HepG2 (cell line): ENCODE data around the gene SEC14L1. TPM values are rescaled to one million over a fixed set of nuclear protein-coding genes. Genes with fewer than 3 reads are reported as not detected.
A peak's percentile ranks its signal among the peaks of the same experiment; 100 is the strongest.

ENCODE experiments used
- ATF7 ChIP-seq, 2 experiments: fragments of 450-650 bp in 1 of 2; sonication (generic) in 1 of 2; formaldehyde crosslinking in 1 of 2; IDR thresholded peaks; 2 replicates each; pipeline versions ENCODE4 v1.4.0 to v1.6.1; 2016 to 2020; ENCODE audit warnings: antibody characterized with exemption in 1 of 2, mild to moderate bottlenecking in 1 of 2, missing genetic modification reagents in 1 of 2
- EZH2 ChIP-seq: conservative IDR thresholded peaks from 2 replicates; pipeline ENCODE4 v1.6.1; 2012; ENCODE audit warnings: mild to moderate bottlenecking, low read depth, low read length, moderate library complexity
- FLYWCH1 ChIP-seq: sonication (generic); formaldehyde crosslinking; IDR thresholded peaks from 2 replicates; pipeline ENCODE4 v1.8.1; 2023; ENCODE audit warnings: mild to moderate bottlenecking, missing genetic modification reagents
- HNRNPL ChIP-seq: fragments of 200-400 bp; formaldehyde crosslinking; IDR thresholded peaks from 2 replicates; pipeline ENCODE4 v1.6.1; 2017; ENCODE audit warnings: mild to moderate bottlenecking, low read depth, low read length
- HOXA5 ChIP-seq: sonication (generic); formaldehyde crosslinking; IDR thresholded peaks from 2 replicates; pipeline ENCODE4 v1.4.0; 2020; ENCODE audit warnings: missing genetic modification reagents
- KAT7 ChIP-seq: IDR thresholded peaks from 2 replicates; pipeline ENCODE4 v1.6.1; 2018; ENCODE audit warnings: borderline replicate concordance, missing compliant biosample characterization
- KDM2A ChIP-seq: sonication (generic); formaldehyde crosslinking; IDR thresholded peaks from 2 replicates; pipeline ENCODE4 v1.4.0; 2020; ENCODE audit warnings: low read depth, missing genetic modification reagents, borderline replicate concordance
- KLF13 ChIP-seq: sonication (generic); formaldehyde crosslinking; IDR thresholded peaks from 2 replicates; pipeline ENCODE4 v1.4.0; 2020; ENCODE audit warnings: mild to moderate bottlenecking, missing genetic modification reagents
- KLF16 ChIP-seq, 2 experiments: sonication (generic) in 1 of 2; formaldehyde crosslinking in 1 of 2; IDR thresholded peaks; 2 replicates each; pipeline versions ENCODE4 v1.6.1 to v1.8.0; 2016 to 2023; ENCODE audit warnings: missing genetic modification reagents in 2 of 2, missing compliant biosample characterization in 1 of 2
- KMT2B ChIP-seq: IDR thresholded peaks from 2 replicates; pipeline ENCODE4 v1.6.1; 2016; ENCODE audit warnings: missing genetic modification reagents, missing compliant biosample characterization
- NAIF1 ChIP-seq: sonication (generic); formaldehyde crosslinking; IDR thresholded peaks from 2 replicates; pipeline ENCODE4 v1.5.0; 2020; ENCODE audit warnings: mild to moderate bottlenecking, missing genetic modification reagents, borderline replicate concordance
- NBN ChIP-seq: fragments of 450-650 bp; conservative IDR thresholded peaks from 2 replicates; pipeline ENCODE4 v1.6.1; 2017
- PAWR ChIP-seq: sonication (generic); formaldehyde crosslinking; IDR thresholded peaks from 2 replicates; pipeline ENCODE4 v1.4.0; 2020; ENCODE audit warnings: missing genetic modification reagents, mild to moderate bottlenecking, borderline replicate concordance
- PAX8 ChIP-seq: sonication (generic); formaldehyde crosslinking; IDR thresholded peaks from 2 replicates; pipeline ENCODE4 v1.8.0; 2022; ENCODE audit warnings: mild to moderate bottlenecking, missing genetic modification reagents, borderline replicate concordance
- POLR2A ChIP-seq, 2 experiments: IDR thresholded peaks; 2 replicates each; pipeline ENCODE4 v1.6.1; 2011; ENCODE audit warnings: low read depth in 2 of 2, low read length in 2 of 2, mild to moderate bottlenecking in 1 of 2, moderate library complexity in 1 of 2; ENCODE audit not compliant: insufficient read depth in 1 of 2
- SALL1 ChIP-seq: sonication (generic); formaldehyde crosslinking; IDR thresholded peaks from 2 replicates; pipeline ENCODE4 v1.8.0; 2022; ENCODE audit warnings: mild to moderate bottlenecking, missing genetic modification reagents
- SMAD1 ChIP-seq: sonication (generic); formaldehyde crosslinking; IDR thresholded peaks from 2 replicates; pipeline ENCODE4 v1.4.0; 2020; ENCODE audit warnings: missing genetic modification reagents, low read depth, mild to moderate bottlenecking, borderline replicate concordance
- ZBTB26 ChIP-seq: IDR thresholded peaks from 2 replicates; pipeline ENCODE4 v1.6.1; 2016; ENCODE audit warnings: missing compliant biosample characterization, missing genetic modification reagents, borderline replicate concordance
- ZBTB39 ChIP-seq: sonication (generic); formaldehyde crosslinking; IDR thresholded peaks from 2 replicates; pipeline ENCODE4 v1.5.0; 2020; ENCODE audit warnings: missing genetic modification reagents
- ZNF10 ChIP-seq: sonication (generic); formaldehyde crosslinking; IDR thresholded peaks from 2 replicates; pipeline ENCODE4 v1.4.0; 2020; ENCODE audit warnings: mild to moderate bottlenecking, low read depth, missing genetic modification reagents, borderline replicate concordance
- ZNF225 ChIP-seq: sonication (generic); formaldehyde crosslinking; IDR thresholded peaks from 2 replicates; pipeline ENCODE4 v1.4.0; 2020; ENCODE audit warnings: mild to moderate bottlenecking, missing genetic modification reagents
- ZNF24 ChIP-seq: fragments of 450-650 bp; IDR thresholded peaks from 2 replicates; pipeline ENCODE4 v1.6.1; 2017; ENCODE audit warnings: antibody characterized with exemption, mild to moderate bottlenecking
- ZNF337 ChIP-seq: sonication (generic); formaldehyde crosslinking; IDR thresholded peaks from 2 replicates; pipeline ENCODE4 v1.5.1; 2020; ENCODE audit warnings: missing genetic modification reagents, low read depth, mild to moderate bottlenecking, borderline replicate concordance
- ZNF512 ChIP-seq: sonication (generic); formaldehyde crosslinking; IDR thresholded peaks from 2 replicates; pipeline ENCODE4 v1.4.0; 2020; ENCODE audit warnings: mild to moderate bottlenecking, missing genetic modification reagents
- polyA plus RNA-seq, 8 experiments: library from polyadenylated mRNA; depleted of rRNA in 3 of 8; stranded (reverse) in 7 of 8; unstranded in 1 of 8; fragments of >200 nt; fragmentation: Illumina TruSeq in 4 of 8; extraction: Trizol in 4 of 8; gene quantifications; 2 replicates each; pipeline versions ENCODE4 v1.2.1 to v1.2.3, GENCODE V29; 2011 to 2016; ENCODE audit warnings: low read depth in 4 of 8, missing spikeins in 1 of 8, mixed read lengths in 1 of 8; ENCODE audit not compliant: insufficient read depth in 1 of 8
- total RNA-seq, 5 experiments: library from RNA; depleted of rRNA; stranded (reverse); fragments of >200 nt; fragmentation: Illumina TruSeq; extraction: Trizol; gene quantifications; 2 replicates each; pipeline ENCODE4 v1.2.3, GENCODE V29; 2016; ENCODE audit warnings: low read depth in 1 of 5
- TF ChIP-seq, protein P1 (sequence below): sonication (generic); formaldehyde crosslinking; IDR thresholded peaks from 2 replicates; pipeline ENCODE4 v1.5.1; 2020; ENCODE audit warnings: missing genetic modification reagents, mild to moderate bottlenecking, borderline replicate concordance

The SEC14L1 gene
- total and polyA plus RNA-seq, 2 of the 13 experiments (the other 11 are each of a cell fraction or from before 2014, with no cell fraction given): 26.3 to 43.9 TPM

DNA sequence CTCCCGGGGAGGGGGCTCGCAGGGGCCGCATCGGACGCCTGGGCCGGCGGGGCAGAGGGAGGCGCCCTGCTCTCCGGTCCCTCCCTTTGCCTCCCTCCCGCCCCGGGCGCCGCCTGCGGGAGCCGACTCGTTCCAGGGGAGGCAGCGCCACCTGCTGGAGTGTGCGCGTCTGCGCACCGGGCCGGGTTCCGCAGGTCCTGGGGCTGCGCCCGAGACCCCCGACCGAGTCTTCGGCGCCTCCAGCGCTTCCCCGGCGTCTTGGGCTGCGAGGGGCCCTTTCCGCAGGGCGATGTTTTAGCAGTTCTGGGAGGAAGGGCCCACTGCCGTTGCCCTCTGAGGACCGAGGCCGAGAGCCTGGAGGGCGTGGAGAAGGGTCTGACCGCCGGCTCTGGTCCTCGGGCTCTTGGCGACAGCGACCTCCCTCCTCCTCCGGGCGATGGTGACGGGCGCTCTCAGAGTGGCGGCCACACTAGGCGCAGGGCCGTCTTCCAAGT is 106.3 kb downstream of the SEC14L1 start (continued):
- peak; percentile 66; the same call in 1 of the 2 replicates for TF ChIP-seq EZH2
- peak in 1 of 2 experiments; percentile 80; a peak in 1 of 4 replicates for TF ChIP-seq KLF16 (CRISPR knock-in tag; IDR thresholded peaks at IDR 0.05)
- TF ChIP-seq KAT7: peak; percentile 76; the same call in 1 of the 2 replicates
- TF ChIP-seq ZNF337 (CRISPR knock-in tag): no peak
- TF ChIP-seq, protein P1, sequence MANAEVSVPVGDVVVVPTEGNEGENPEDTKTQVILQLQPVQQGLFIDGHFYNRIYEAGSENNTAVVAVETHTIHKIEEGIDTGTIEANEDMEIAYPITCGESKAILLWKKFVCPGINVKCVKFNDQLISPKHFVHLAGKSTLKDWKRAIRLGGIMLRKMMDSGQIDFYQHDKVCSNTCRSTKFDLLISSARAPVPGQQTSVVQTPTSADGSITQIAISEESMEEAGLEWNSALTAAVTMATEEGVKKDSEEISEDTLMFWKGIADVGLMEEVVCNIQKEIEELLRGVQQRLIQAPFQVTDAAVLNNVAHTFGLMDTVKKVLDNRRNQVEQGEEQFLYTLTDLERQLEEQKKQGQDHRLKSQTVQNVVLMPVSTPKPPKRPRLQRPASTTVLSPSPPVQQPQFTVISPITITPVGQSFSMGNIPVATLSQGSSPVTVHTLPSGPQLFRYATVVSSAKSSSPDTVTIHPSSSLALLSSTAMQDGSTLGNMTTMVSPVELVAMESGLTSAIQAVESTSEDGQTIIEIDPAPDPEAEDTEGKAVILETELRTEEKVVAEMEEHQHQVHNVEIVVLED: no peak
- no peak for TF ChIP-seq NAIF1
- peak; percentile 69; the same call in 1 of the 2 replicates for TF ChIP-seq HOXA5
- TF ChIP-seq ZNF24: no peak
- peak; percentile 64; the same call in 1 of the 2 replicates for TF ChIP-seq ZNF225 (CRISPR knock-in tag)
- TF ChIP-seq POLR2A (IDR thresholded peaks at IDR 0.05; ENCODE audit: insufficient read depth in 1 of 2, low read depth in 2 of 2, low read length in 2 of 2): no peak
- TF ChIP-seq KMT2B (CRISPR knock-in tag): peak; percentile 54; the same call in 1 of the 2 replicates
- no peak for TF ChIP-seq PAWR (CRISPR knock-in tag)
- no peak; the same call in 1 of the 2 replicates for TF ChIP-seq ZBTB39 (CRISPR knock-in tag)
- no peak for TF ChIP-seq KLF13 (CRISPR knock-in tag)
- no peak for TF ChIP-seq ZBTB26 (CRISPR knock-in tag)
- TF ChIP-seq ZNF512 (CRISPR knock-in tag): no peak
- TF ChIP-seq FLYWCH1 (CRISPR knock-in tag): no peak
- TF ChIP-seq KDM2A (CRISPR knock-in tag): peak; percentile 93
- no peak for TF ChIP-seq NBN
- TF ChIP-seq ATF7 (IDR thresholded peaks at IDR 0.05): no peak
- TF ChIP-seq ATF7 (CRISPR knock-in tag; IDR thresholded peaks at IDR 0.05): no peak
- TF ChIP-seq HNRNPL: no peak
- no peak for TF ChIP-seq PAX8 (CRISPR knock-in tag)
- TF ChIP-seq ZNF10 (CRISPR knock-in tag): no peak
- TF ChIP-seq SALL1 (CRISPR knock-in tag): peak; percentile 47; the same call in 1 of the 2 replicates
- TF ChIP-seq SMAD1 (CRISPR knock-in tag): peak; percentile 86; the same call in 1 of the 2 replicates
